Karpas-422 (cell line): Measurements from ENCODE around the gene HIVEP3. TPM values are rescaled to one million over a fixed set of nuclear protein-coding genes. Genes with fewer than 3 reads are reported as not detected.

Source experiments
- DNase-seq: peaks from one replicate; pipeline ENCODE4 v3.0.0-alpha.2; 2015
- H2AFZ ChIP-seq: fragments of 200-600 bp; sonication (generic); 2 replicates; pipeline ENCODE4 v1.6.1; 2014; ENCODE audit warnings: antibody characterized with exemption, low read length, mixed read lengths
- H3K27ac ChIP-seq: fragments of 200-600 bp; sonication (generic); 2 replicates; pipeline ENCODE4 v1.5.1; 2014; ENCODE audit warnings: mild to moderate bottlenecking, low read length, moderate library complexity
- H3K27me3 ChIP-seq: fragments of 200-600 bp; sonication (generic); 2 replicates; pipeline ENCODE4 v1.6.1; 2014; ENCODE audit warnings: low read length, mixed read lengths
- H3K36me3 ChIP-seq: fragments of 200-600 bp; sonication (generic); 2 replicates; pipeline ENCODE4 v1.6.1; 2014; ENCODE audit warnings: low read length, mixed read lengths; ENCODE audit not compliant: insufficient read depth
- H3K4me1 ChIP-seq: fragments of 200-600 bp; sonication (generic); 2 replicates; pipeline ENCODE4 v1.6.1; 2014; ENCODE audit warnings: mild to moderate bottlenecking, low read length, mixed read lengths
- H3K4me2 ChIP-seq: fragments of 200-600 bp; sonication (generic); 2 replicates; pipeline ENCODE4 v1.6.1; 2014; ENCODE audit warnings: low read length, low read depth, mild to moderate bottlenecking; ENCODE audit not compliant: poor library complexity, severe bottlenecking
- H3K4me3 ChIP-seq: fragments of 200-600 bp; sonication (generic); 2 replicates; pipeline ENCODE4 v1.5.1; 2014; ENCODE audit warnings: mild to moderate bottlenecking, antibody characterized with exemption, low read length, mixed read lengths
- H3K79me2 ChIP-seq: fragments of 200-600 bp; sonication (generic); 2 replicates; pipeline ENCODE4 v1.6.1; 2014; ENCODE audit warnings: mild to moderate bottlenecking, low read length, mixed read lengths
- H3K9ac ChIP-seq: fragments of 200-600 bp; sonication (generic); 2 replicates; pipeline ENCODE4 v1.6.0; 2014; ENCODE audit warnings: low read length
- H3K9me2 ChIP-seq: fragments of 200-600 bp; sonication (generic), shearing (Covaris generic); replicated peaks from 2 replicates; pipeline ENCODE4 v1.6.0; 2014; ENCODE audit warnings: mild to moderate bottlenecking, low read length, moderate library complexity; ENCODE audit not compliant: insufficient read depth
- H3K9me3 ChIP-seq: fragments of 300-700, 200-600 bp; sonication (generic); 2 replicates; pipeline ENCODE4 v1.6.1; 2014; ENCODE audit warnings: low read length, mixed read lengths
- H4K20me1 ChIP-seq: fragments of 200-600 bp; sonication (generic); 2 replicates; pipeline ENCODE4 v1.6.1; 2014; ENCODE audit warnings: mild to moderate bottlenecking, antibody characterized with exemption, low read length, low read depth; ENCODE audit not compliant: insufficient read depth
- total RNA-seq: library from RNA; depleted of rRNA; stranded (reverse); fragments of >200 nt; shearing (Covaris generic); gene quantifications from 2 replicates; pipeline ENCODE4 v1.2.3, GENCODE V29; 2014; ENCODE audit warnings: low replicate concordance

The HIVEP3 gene
- total RNA-seq, 1 experiment from 2014 or later = 1.3 TPM

- Histone ChIP-seq H3K79me2 (no peaks in the 10 kb centered on the region), H3K9me3 (no peaks in the 10 kb centered on the region), H3K27ac (no peak overlapping the region), H3K4me1 (peaks cover 10% of the 10 kb centered on the region), H3K27me3 (no peaks in the 10 kb centered on the region), H4K20me1 (no peaks in the 10 kb centered on the region), H3K9me2 (no peaks in the 10 kb centered on the region), H3K4me2 (no peak overlapping the region), H2AFZ (no peak overlapping the region), H3K36me3 (no peaks in the 10 kb centered on the region), H3K9ac (no peak overlapping the region), H3K4me3 (no peak overlapping the region)
- DNase-seq = no peak
Measured at GRCh38 chr1:41870076-41870562, 48.6 kb downstream of the HIVEP3 start.

GRCh38 chr1:41868241-41868998, 50.3 kb downstream of the HIVEP3 start:
- H3K4me2 ChIP-seq = peak overlapping the region; percentile 17
- H2AFZ ChIP-seq = no peak overlapping the region
- no peaks in the 10 kb centered on the region for H3K27me3 ChIP-seq
- no peaks in the 10 kb centered on the region for H3K36me3 ChIP-seq
- no peak overlapping the region for H3K27ac ChIP-seq
- H3K79me2 ChIP-seq = no peaks in the 10 kb centered on the region
- H3K9ac ChIP-seq = no peak overlapping the region
- peak; percentile 72 for DNase-seq
- peaks cover 10% of the 10 kb centered on the region for H3K4me1 ChIP-seq
- H3K4me3 ChIP-seq = no peak overlapping the region
- no peaks in the 10 kb centered on the region for H3K9me2 ChIP-seq
- H4K20me1 ChIP-seq = no peaks in the 10 kb centered on the region
- no peaks in the 10 kb centered on the region for H3K9me3 ChIP-seq

GRCh38 chr1:41866285-41866684, 52.4 kb downstream of the HIVEP3 start:
- H3K27ac ChIP-seq = no peak overlapping the region
- no peaks in the 10 kb centered on the region for H4K20me1 ChIP-seq
- H3K27me3 ChIP-seq = no peaks in the 10 kb centered on the region
- H3K9me3 ChIP-seq = no peaks in the 10 kb centered on the region
- no peak for DNase-seq
- H2AFZ ChIP-seq = no peak overlapping the region
- no peaks in the 10 kb centered on the region for H3K79me2 ChIP-seq
- H3K9me2 ChIP-seq = no peaks in the 10 kb centered on the region
- H3K4me1 ChIP-seq = peaks cover 10% of the 10 kb centered on the region
- no peak overlapping the region for H3K4me3 ChIP-seq
- H3K9ac ChIP-seq = no peak overlapping the region
- H3K36me3 ChIP-seq = no peaks in the 10 kb centered on the region
- H3K4me2 ChIP-seq = no peak overlapping the region

- Histone ChIP-seq H3K4me1 (peaks cover 17% of the 10 kb centered on the region), H3K27ac (no peak overlapping the region), H3K9me2 (no peaks in the 10 kb centered on the region), H3K9me3 (no peaks in the 10 kb centered on the region), H3K9ac (no peak overlapping the region), H4K20me1 (no peaks in the 10 kb centered on the region), H3K79me2 (no peaks in the 10 kb centered on the region), H3K4me3 (no peak overlapping the region), H3K27me3 (no peaks in the 10 kb centered on the region), H2AFZ (no peak overlapping the region), H3K36me3 (no peaks in the 10 kb centered on the region), H3K4me2 (no peak overlapping the region)
- DNase-seq = no peak
Measured at GRCh38 chr1:41864471-41865040, 54.2 kb downstream of the HIVEP3 start.

DNA sequence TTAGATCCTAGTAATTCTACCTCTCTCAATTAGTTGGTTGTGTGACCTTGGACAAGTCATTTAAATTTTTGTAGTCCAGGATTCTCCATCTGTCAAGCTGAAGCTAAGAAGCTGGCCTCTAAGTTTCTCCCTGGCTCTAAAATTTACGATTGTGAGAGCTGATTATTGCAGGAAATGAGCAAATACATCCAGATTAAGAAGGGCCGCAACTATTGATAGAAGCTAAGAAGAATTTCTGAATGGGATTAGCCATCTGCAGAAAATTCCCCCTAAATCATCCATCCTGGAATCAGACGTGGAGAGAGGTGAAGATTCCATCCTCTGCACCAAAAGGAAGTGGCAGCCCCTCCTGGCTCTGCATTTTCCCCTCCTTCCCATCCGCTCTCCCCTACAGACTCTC, 55.0 kb downstream of the HIVEP3 start:
- Histone ChIP-seq H4K20me1 (no peaks in the 10 kb centered on the region), H3K79me2 (no peaks in the 10 kb centered on the region), H3K4me2 (no peak overlapping the region), H3K4me3 (no peak overlapping the region), H3K27ac (no peak overlapping the region), H2AFZ (no peak overlapping the region), H3K9me2 (no peaks in the 10 kb centered on the region), H3K36me3 (no peaks in the 10 kb centered on the region), H3K27me3 (no peaks in the 10 kb centered on the region), H3K9me3 (no peaks in the 10 kb centered on the region), H3K4me1 (peaks cover 23% of the 10 kb centered on the region), H3K9ac (no peak overlapping the region)
- DNase-seq = no peak

DNA sequence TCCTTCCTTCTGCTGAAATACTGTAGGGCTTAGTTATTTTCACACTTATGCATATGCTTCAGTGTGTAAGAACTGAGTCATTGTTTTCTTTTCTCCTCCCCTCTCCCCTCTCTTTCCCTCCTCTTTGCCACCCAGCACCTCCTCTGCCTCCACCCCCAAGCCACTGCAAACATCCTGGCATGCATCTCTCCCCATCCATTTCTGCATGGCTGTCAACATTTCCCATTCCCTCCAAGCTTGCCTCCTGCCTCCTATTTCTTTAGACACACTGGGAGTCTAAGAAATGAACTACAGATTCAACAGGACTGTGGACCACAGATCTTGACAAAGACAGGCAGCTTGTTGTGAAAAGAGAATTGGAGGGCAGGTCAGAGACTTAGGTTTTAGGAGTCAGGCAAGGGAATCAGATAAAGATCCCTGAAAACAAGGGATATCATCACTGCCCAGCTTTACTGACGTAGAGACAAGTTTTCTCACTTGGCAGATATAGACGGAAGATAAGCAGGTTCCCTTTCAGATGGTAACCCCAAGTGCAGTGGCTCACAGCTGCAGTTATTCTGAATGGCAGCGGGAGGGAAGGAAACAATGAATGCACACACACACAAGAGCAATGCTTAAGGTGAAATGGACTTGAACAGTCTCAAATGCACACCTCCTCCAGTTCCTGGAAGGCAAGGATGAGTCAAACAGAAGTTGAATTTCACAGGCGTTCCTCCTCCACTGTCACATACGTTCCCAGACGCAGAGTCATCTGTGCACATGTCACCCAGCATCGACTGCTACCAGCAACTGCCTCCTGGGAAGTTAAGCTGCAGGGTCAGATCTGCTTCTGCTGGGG, 56.1 kb downstream of the HIVEP3 start:
- DNase-seq = no peak
- no peak overlapping the region for H3K4me2 ChIP-seq
- no peak overlapping the region for H3K9ac ChIP-seq
- H3K4me1 ChIP-seq = peaks cover 14% of the 10 kb centered on the region
- no peaks in the 10 kb centered on the region for H3K36me3 ChIP-seq
- H3K9me2 ChIP-seq = no peaks in the 10 kb centered on the region
- no peak overlapping the region for H2AFZ ChIP-seq
- no peaks in the 10 kb centered on the region for H3K9me3 ChIP-seq
- H3K27ac ChIP-seq = no peak overlapping the region
- no peaks in the 10 kb centered on the region for H3K79me2 ChIP-seq
- no peaks in the 10 kb centered on the region for H4K20me1 ChIP-seq
- no peak overlapping the region for H3K4me3 ChIP-seq
- no peaks in the 10 kb centered on the region for H3K27me3 ChIP-seq

DNA sequence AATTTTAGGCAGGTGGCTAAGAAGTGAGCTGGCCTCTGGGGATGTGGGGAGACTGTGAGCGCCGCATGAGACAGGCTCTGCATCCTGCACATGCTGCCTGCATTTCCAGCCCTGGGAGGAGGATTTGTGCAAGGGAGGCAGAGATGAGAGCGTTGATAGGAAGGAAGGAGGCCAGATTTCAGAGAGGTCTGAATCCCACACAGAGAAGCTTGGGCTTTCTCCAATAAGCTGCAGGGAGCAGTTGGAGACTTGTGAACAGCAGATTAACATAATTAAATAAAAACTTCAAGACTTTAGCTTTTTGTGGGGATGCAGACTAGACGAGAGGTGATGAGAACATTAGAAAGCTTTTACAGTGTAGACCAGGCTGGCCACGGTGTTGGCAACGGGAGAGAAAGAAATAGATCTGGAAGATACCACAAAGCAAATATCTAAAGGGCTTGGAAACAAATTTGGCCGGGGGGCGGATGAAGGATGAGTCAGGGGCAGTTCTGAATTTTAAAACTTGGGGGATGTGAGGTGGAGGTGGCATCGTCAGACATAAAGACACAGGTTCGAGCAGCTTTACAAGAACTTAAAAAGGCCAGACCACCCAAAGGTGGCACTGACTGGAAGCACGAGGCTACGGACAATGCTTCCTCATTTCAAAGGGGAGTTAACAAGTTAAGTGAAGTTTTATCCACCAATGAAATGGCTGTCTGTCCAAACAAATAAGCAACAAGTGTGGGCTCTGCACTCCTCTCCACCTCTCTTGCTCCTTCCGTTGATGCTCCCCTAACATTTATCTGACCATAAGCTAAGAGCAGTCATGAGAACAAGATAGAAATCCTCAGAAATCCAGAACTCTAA, 57.0 kb downstream of the HIVEP3 start:
- H3K4me2 ChIP-seq = no peak overlapping the region

More for the DNA sequence above, 57.0 kb downstream of the HIVEP3 start:
- Histone ChIP-seq H3K27me3 (no peaks in the 10 kb centered on the region), H3K79me2 (no peaks in the 10 kb centered on the region), H3K9ac (no peak overlapping the region), H2AFZ (no peak overlapping the region), H3K36me3 (no peaks in the 10 kb centered on the region), H3K27ac (no peak overlapping the region), H4K20me1 (no peaks in the 10 kb centered on the region), H3K4me1 (peaks cover 13% of the 10 kb centered on the region), H3K4me3 (no peak overlapping the region), H3K9me3 (no peaks in the 10 kb centered on the region), H3K9me2 (no peaks in the 10 kb centered on the region)
- no peak for DNase-seq
